ENCODE measurements around the gene ZFP3.
"Not testable (repeated sequence)": the region's sequence is repeated elsewhere in the genome, so short reads cannot be mapped to it uniquely, and the experiment has no call there.

The ZFP3 gene

GRCh38 chr17:5080591-5080990 is 2.3 kb downstream of the ZFP3 start:
- DNase-seq, result no peak

GRCh38 chr17:5092218-5093010 is 14.1 kb downstream of the ZFP3 start:
- no peak for DNase-seq

DNA sequence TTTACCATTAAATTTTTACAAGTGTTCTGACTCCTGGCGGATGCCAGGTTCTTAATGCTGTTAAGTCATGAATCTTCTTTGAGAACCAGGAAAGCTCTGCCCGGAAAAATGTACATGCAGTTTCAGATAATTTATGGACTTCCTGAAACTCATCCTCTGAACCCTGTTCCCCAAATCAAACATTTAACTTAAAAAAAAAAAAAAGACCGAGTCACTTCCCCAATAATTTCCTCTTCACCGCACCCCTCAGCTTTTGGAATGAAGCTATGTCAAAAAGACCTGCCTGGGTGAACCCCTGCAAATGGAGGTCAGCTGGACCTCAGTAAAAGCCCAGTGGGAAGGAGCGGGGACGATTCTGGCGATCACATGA is 18.4 kb downstream of the ZFP3 start:
- no peak for DNase-seq

GRCh38 chr17:5097101-5097834 is 19.0 kb downstream of the ZFP3 start:
- DNase-seq, result no peak

- no peak for DNase-seq
These were observed 21.0 kb downstream of the ZFP3 start for GRCh38 chr17:5099271-5099670.

DNA sequence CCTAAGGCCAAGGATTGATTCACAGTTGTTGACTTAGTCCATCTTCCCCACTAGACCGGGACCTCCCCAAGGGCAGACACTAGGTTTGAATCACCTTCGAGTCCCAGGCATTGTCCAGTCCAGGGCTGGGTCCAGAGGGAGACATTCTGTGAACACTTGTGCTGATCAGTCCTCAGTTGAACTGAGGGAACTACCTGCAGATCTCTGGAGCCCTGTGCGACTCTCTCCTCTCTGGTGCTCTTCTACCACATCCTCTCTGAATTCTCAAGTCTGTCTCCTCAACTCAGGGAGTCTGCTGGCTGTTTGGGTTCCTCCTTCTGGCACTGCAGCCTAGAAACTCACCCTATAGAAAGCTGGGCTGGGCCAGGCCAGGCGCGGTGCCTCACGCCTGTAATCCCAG is 22.6 kb downstream of the ZFP3 start:
- no peak for DNase-seq

GRCh38 chr17:5110816-5111215 is 32.5 kb downstream of the ZFP3 start:
- DNase-seq, result no peak

DNA sequence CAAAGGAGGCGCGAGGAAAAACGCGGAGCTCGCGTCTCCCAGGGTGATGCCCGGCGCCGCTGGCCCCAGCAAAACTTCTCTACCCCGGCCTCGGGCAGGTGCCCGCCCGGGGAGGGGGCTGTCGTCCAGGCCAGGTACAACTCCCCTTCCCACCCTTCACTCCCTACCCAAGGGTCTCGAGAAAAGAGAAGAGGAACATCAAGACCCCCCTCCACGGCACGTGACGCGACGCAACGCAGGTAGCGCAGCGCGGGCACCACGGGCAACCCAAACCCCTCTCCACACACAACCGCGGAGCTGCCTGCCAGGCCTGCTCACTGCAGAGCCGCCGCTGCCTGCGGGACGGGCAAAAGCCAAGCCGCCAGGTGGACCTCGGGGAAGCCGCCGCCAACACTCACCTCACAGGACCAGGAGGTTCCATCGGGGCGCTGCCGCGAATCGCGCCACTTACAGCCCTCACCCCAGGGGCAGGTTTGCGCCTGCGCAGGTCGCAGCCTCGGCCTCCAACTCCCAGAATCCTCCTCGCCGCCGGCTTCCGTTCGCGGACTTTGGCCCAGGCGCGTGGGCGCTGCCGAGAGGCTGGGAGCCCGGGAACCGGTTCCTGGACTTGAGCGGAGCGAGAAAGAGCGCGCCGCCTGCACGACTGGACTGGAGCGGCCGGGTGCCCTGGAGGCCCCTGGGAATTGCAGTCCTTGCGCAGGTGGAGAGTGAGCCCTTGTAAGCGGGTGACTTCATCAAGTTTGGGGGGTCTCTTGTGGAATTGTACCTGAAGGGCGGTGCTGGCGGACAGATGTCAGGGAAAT is 33.3 kb downstream of the ZFP3 start, which contains the start of gene ZNF232:
TSS of gene ZNF232 (minus strand) at position 477 of the 803 bp plus-strand sequence. CDS start at position 421, 56 bp downstream.
- peak; percentile 83 for DNase-seq

DNA sequence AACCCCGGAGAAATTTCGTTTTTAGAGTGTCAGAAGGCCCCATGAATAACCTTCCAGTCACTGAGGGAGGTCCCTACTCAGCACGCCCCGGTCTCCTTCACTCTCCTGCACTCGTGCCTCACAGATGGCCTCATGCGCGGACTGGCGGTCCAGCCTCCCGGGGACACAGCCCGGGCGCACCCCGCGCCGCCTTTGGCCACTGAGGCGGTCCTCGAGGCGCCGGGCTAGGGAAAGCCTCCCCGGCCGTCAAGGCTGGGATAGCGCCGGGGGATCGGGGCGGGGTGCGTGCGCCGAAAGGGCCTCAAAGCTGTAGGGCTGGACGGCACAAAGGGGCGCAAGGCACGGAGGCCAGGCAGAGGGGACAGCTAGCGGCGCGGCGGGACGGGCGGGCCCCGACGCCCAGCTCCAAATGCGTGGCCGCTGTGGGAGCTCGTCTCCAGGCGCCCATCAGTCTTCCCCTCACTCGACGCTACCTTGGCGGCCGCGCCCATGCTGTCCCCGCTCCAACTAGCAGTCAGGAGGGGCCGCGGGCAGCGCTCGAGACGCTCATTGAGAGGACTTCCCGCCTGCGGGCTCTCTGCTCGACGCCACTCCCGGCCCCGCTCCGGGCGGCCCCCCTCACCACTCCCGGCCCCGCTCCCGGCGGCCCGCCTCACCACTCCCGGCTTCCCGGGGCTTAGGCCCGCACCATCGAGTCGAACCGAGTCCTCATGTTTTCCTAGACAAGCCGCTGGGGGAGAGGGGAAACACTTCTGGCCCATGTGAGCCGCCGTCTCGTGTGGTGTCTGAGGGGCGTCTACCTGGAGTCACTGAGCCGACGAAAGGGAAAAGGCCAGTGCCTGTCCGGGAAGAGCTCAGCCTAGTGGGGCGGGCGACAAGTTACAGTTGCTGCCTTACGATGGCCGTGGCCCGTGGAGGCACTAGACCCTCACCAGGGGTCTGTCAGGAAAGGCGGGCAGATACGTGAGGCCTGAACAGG is 37.7 kb downstream of the ZFP3 start, which contains the start of gene USP6:
TSS of gene USP6 (plus strand) at position 360 of the 979 bp plus-strand sequence. CDS start 14,336 bp downstream, outside the sequence.
- no peak for DNase-seq

DNA sequence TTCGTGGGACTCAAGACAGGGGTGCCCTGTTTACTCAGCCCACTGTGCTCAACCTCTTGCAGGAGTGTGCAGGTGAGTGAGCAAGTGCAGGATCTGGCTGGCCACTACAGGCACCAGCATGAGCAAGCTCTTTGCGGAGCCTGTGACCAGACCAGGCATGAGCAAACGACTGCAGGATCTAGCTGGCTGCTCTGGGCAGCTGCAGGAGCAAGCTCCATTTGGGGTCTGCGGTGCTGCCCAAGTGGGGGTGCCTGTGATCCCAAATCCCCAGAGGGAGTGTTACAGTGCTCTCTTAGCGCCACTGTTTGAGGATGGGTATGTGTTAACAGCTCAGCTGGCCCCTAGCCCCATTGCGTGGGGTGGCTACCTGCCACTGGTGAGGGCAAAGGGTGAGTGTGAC is 40.0 kb downstream of the ZFP3 start:
- DNase-seq, result no peak

DNA sequence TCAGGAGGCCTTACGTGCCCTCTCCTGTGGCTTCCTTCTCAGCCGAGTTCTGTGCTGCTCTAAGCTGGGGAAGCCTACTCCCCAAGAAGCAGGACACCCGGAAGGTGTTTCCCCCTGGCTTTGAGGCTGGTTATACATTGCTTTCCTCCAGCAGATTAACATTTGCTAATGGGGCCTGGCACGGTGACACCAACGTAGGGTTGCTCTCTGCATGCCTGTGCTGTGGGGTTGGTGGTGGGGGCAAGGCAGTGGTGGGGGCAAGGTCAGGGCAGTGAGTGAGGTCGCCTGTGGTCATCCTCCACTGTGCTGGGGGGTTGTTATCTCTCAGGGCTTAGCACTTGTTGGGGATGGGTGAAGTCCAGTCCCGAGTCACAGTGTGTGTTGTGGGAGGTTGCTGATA is 41.8 kb downstream of the ZFP3 start:
- no peak for DNase-seq

DNA sequence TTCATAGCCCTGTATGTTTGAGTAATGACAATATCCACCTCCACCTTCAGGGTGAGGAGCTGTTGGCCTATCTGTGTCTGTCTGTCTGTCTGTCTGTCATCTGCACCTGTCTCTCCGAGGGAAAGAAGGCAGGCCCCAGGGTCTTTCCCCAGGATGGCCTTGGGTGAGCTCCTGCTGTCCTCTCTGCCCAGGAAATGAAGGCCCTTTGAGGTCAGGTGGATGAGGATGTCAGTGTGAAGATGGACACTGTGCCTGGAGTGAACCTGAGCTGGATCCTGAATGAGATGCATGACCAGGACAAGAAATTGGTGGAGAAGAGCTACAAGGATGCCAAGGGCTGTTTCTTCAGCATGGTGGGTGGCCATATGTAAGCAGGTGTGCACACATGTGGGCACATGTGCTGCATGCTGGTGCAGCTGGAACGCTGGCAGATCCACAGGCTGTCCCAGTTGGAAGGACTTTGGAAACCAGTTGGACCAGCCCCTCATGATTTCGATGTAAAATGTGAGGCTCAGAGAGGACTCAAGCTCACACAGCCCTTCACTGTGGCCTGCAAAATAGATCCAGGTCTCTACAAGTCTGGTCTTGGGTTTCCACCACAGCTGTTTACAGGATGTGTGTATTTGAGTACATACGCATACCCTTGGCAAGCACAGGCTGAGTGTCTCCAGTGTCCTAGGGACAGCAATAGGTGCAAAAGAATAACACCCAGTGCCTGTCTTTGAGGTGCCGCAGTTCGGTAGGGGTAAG is 42.3 kb downstream of the ZFP3 start:
- DNase-seq, result not testable (repeated sequence)

GRCh38 chr17:5121186-5121841 is 43.0 kb downstream of the ZFP3 start:
- DNase-seq, result no peak

DNA sequence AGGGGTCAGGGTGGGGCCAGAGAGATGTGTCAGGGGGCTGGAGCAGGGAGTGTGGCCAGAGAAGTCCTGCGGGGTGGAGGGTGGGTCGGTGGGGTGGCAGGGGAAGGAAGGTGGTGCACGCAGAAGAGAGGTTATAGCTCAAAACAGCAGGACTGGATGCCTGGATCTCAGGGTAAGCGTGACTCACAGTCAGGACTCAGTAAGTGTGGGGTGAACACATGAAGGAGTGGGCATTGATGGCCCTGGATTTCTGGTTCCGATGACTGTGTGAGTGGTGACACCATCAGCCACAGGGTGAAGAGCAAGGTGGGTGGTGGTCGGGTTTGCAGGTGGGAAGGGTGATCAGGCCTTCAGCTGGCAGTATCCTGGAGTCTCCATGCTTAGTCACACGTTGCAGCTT is 43.8 kb downstream of the ZFP3 start:
- not testable (repeated sequence) for DNase-seq

- DNase-seq, result no peak
These were observed 44.5 kb downstream of the ZFP3 start for GRCh38 chr17:5122586-5123342.

GRCh38 chr17:5123343-5124124 is 45.3 kb downstream of the ZFP3 start:
- no peak for DNase-seq

DNA sequence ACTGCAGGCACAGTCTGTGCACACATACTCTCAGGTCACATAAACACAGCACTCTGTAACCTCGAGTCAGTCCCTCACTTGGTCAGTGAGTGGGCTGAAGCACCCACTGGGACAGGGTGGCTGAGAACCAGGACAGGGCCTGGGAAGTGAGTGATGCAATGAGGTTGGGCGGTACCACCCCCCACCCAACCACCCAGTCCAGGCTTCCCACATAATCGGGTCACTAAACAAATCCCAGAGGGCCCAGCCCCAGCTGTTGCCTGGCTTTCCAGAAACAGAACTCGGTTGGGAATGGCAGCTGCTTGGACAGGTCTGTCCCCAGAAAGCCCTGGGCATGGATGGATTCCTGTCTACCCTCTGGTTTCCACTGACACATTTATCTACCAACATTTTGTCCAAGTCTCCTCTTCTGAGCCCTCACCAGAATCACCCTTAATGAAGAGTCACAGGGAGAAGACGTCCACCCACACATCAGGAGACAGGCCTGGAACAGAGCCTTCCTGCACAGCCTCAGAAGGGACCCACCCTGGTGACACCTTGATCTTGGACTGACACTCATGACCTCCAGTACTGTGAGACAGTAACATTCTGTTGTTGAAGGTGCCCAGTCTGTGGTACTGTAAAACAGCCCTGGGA is 46.0 kb downstream of the ZFP3 start:
- not testable (repeated sequence) for DNase-seq

DNA sequence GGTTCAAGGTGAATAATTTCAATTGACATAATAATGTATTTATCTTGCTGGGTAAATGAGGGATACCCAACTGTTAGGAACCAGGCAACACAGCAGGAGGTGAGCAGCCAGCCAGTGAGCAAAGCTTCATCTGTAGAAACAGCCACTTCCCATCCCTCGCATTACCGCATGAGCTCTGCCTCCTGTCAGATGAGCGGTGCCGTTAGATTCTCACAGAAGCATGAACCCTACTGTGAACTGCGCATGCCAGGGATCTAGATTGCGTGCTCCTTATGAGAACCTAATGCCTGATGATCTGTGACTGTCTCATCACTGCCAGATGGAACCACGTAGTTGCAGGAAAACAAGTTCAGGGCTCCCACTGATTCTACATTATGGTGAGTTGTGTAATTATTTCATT is 46.6 kb downstream of the ZFP3 start:
- not testable (repeated sequence) for DNase-seq
